SU-DHL-6 (cell line): ENCODE data around the gene SEZ6L2.
"Not testable (repeated sequence)": the region's sequence is repeated elsewhere in the genome, so short reads cannot be mapped to it uniquely, and the experiment has no call there.

Experiments used
- CTCF ChIP-seq: fragments of 200-600 bp; sonication (generic); IDR thresholded peaks from one replicate; pipeline ENCODE4 v1.5.1; 2017; ENCODE audit warnings: antibody characterized with exemption, mild to moderate bottlenecking, low read length, moderate library complexity; ENCODE audit not compliant: insufficient read depth, poor library complexity, severe bottlenecking
- EZH2phosphoT487 ChIP-seq: fragments of 200-600 bp; sonication (generic), shearing (Covaris generic); conservative IDR thresholded peaks from 2 replicates; pipeline ENCODE4 v1.6.1; 2018; ENCODE audit warnings: mild to moderate bottlenecking, antibody characterized with exemption, low read length, moderate library complexity, mixed read lengths

- TF ChIP-seq CTCF, EZH2phosphoT487: not testable (repeated sequence)
These were observed 30.3 kb downstream of the SEZ6L2 start for GRCh38 chr16:29869067-29869466.
